Stimulated activated CD8-positive, alpha-beta memory T cell treated with anti-CD3 and anti-CD28 coated beads, Interleukin-15, amount 100 ng/mL, for 1 hour (primary cell): ENCODE data around the gene C11orf87.

Experiments
- DNase-seq: peaks from one replicate; pipeline ENCODE4 v3.0.0-alpha.2; 2020; ENCODE audit warnings: low read depth

The C11orf87 gene

GRCh38 chr11:109421981-109422869 lies at the start of gene C11orf87:
Gene C11orf87 (plus strand): TSS chr11:109422190. CDS start chr11:109423634, 1,444 bp downstream.
- no peak for DNase-seq

- no peak for DNase-seq
These were observed 48.0 kb upstream of the C11orf87 start for GRCh38 chr11:109374032-109374431.

DNA sequence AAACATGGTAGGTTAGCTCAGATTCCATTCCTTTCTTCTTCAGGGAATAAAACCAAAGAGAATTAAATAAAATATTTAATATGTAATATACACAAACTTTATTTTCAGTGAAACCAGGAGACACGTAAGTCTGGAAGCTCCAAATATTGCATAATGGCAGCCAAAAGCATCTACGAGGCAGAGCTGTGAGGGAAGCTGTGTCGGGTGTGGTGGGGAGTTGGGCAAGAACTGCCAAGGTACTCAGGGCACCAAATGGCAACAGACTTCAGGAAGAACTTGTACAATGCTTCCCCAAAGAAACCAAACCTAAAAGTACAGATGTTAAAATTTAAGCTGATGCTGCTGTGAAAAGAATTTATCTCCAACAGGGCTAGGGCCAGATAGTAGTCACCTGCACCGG lies 47.5 kb upstream of the C11orf87 start:
- DNase-seq = no peak

- no peak for DNase-seq
These were observed 44.8 kb upstream of the C11orf87 start for GRCh38 chr11:109377039-109377742.

DNA sequence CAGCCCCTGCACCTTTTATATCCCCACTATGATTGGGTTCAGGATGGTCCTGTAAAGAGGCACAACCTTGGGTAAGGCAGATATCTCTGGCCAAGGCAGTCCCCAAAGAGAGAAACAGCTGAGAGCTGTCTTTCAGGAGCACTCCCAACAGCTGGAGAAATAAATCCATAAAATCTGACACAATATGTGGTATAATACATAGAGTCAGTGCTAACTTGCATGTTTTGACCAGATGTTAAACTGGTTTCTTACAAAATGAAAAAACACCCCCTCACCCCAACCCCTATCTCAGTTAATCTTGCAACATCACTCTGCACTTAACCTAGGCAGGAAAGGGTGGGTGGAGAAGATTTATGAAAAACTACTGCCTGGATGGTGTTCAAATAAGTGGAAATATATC lies 44.0 kb upstream of the C11orf87 start:
- DNase-seq = no peak

DNA sequence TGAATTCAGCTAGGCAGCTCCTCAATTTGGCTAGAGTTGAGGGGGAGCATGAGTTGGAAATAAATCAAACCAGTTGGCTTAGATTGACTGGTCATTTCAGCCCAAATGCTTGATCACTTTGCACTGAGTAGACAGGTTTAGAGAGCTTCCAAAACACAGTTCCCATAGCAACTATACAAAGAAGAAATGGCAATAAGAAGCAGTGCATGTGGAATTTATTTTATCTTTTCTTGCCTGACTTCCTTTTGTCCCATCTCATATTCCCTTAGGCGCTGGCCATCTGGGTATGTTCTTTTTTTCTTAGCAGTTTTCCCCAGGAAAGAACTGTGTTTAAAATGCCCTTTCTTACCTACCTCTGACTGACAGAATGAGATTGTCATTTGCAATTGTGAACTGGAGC lies 38.7 kb upstream of the C11orf87 start:
- no peak for DNase-seq

- no peak for DNase-seq
These were observed 37.1 kb upstream of the C11orf87 start for GRCh38 chr11:109384873-109385272.

DNA sequence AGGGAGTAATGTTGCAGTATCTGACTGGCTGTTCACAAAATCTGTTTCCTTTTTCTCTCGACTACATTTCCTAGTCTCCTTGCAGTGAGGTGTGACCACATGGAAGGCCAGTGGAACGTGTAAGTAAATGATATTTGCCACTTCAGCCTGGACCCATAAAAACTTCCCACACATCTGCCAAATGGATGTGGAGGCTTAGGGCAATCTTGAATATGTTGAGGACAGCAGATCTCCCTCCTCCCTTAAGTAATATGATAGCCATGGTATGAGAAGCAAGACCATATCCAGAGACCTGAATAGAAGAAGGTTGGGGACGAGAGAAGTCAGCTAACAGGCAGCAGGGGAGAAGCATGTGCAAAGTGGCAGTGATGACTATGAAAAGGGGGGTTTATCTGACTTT lies 33.0 kb upstream of the C11orf87 start:
- no peak for DNase-seq

GRCh38 chr11:109390752-109391151 lies 31.2 kb upstream of the C11orf87 start:
- no peak for DNase-seq

GRCh38 chr11:109401545-109401944 lies 20.4 kb upstream of the C11orf87 start:
- no peak for DNase-seq

GRCh38 chr11:109405671-109406070 lies 16.3 kb upstream of the C11orf87 start:
- DNase-seq = no peak

GRCh38 chr11:109416601-109417000 lies 5.4 kb upstream of the C11orf87 start:
- no peak for DNase-seq

DNA sequence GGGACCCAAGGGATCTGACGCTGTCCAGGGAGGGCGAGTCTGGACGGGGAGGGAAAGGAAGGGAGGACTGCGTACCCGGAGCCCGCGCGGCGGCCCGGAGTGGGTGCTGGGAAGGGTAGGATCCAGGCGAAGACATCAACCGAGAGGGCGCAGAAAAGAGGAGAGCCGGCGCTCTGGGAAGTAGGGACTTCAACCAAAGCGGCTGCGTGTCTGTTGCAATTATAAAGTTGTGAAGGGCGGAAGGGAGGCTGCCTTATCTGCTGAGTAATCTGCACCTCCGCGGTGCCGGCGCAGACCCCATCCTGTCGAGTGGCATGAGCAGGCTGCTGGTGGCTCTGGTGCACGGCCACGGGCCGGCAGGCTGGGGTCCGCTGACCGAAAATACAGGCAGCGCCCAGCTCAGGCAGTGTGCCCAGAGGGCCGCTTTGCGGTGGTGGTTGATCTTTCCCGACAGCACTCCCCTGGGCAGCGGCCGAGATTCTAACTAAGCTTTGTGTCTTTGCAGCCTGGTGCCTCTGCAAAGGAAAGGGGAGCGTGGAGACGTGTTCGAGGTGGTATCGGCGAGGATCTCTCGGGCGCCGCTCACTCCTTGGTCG lies 978 bp downstream of the C11orf87 start:
- no peak for DNase-seq

- no peak for DNase-seq
These were observed 1.6 kb downstream of the C11orf87 start for GRCh38 chr11:109423466-109424190.

GRCh38 chr11:109424901-109425300 lies 2.9 kb downstream of the C11orf87 start:
- DNase-seq = no peak

- no peak for DNase-seq
These were observed 3.6 kb downstream of the C11orf87 start for GRCh38 chr11:109425554-109425953.

- DNase-seq = no peak
These were observed 4.7 kb downstream of the C11orf87 start for GRCh38 chr11:109426442-109427240.

- DNase-seq = no peak
These were observed 10.1 kb downstream of the C11orf87 start for GRCh38 chr11:109432105-109432504.

DNA sequence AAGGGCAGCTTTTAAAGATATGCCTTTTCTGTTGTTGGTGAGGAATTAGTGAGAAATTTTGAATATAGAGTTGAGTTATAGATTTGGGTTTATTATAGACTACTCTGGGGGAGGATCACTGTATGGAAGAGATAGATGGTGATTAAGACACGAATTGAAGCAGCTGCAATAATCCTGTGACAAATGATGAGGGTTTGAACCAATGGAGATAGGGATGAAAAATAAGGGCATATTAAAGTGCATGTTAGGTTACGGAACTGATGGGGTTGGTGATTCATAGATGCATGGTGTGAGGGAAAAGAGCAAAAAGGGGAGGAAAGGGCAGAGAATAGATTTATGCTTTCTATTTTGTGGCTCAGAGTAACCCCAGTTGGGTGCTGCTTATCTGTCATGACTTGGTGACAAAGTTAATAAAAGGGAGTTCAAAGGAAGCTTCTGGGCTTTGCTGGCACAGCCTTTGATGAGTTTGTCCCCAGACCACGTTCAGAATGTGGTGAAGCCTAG lies 11.8 kb downstream of the C11orf87 start:
- no peak for DNase-seq

GRCh38 chr11:109435121-109435742 lies 13.2 kb downstream of the C11orf87 start:
- DNase-seq = no peak

- DNase-seq = no peak
These were observed 17.7 kb downstream of the C11orf87 start for GRCh38 chr11:109439684-109440083.
